GM23248 (cell line): Measurements from ENCODE around the gene DPY19L3.

Experiments used
- EZH2 ChIP-seq: fragments of 200-600 bp; sonication (generic); IDR thresholded peaks from 2 replicates; pipeline ENCODE4 v1.6.1; 2018; ENCODE audit warnings: antibody characterized with exemption, mild to moderate bottlenecking; ENCODE audit not compliant: insufficient read depth, poor library complexity, severe bottlenecking
- EZH2phosphoT487 ChIP-seq: fragments of 200-600 bp; sonication (generic); IDR thresholded peaks from 2 replicates; pipeline ENCODE4 v1.6.1; 2018; ENCODE audit warnings: antibody characterized with exemption, moderate library complexity, mild to moderate bottlenecking, low read depth; ENCODE audit not compliant: insufficient read depth

DNA sequence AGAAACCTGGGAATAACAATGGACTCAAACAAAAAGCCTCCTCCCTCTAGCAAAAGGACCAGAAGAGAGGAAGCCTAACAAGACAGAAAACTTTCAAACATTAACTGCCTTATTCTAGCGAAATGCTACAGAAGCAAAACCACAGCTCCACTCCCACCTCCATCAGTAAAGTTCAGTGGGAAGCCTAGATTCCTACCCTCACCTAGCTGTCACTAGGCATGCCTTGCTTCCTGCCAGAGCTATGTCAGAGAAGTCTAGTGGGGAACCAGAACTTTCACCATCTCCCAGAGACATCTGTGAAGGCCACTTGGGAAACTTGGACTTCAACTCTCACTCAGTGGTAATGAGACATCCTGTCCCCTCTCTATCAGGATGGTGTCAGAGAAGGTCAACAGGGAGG, 37.1 kb downstream of the DPY19L3 start:
- TF ChIP-seq EZH2phosphoT487 (no peak), EZH2 (no peak)
